SK-N-SH (cell line): Measurements from ENCODE around the gene NCKAP5L.

Source experiments
- CTCF ChIP-seq: fragments of 200-600 bp; sonication (generic); IDR thresholded peaks from 2 replicates; pipeline ENCODE4 v1.6.1; 2017; ENCODE audit warnings: antibody characterized with exemption, mild to moderate bottlenecking, moderate library complexity
- EZH2phosphoT487 ChIP-seq: fragments of 200-600 bp; sonication (generic); IDR thresholded peaks from 2 replicates; pipeline ENCODE4 v1.6.1; 2017; ENCODE audit warnings: low read depth, mixed run types, mild to moderate bottlenecking, antibody characterized with exemption, moderate library complexity, borderline replicate concordance
- FOXJ3 ChIP-seq: sonication (generic); formaldehyde crosslinking; IDR thresholded peaks from 2 replicates; pipeline ENCODE4 v1.5.1; 2020; ENCODE audit warnings: mild to moderate bottlenecking, missing genetic modification reagents
- GABPA ChIP-seq: IDR thresholded peaks from 2 replicates; pipeline ENCODE4 v1.4.0; 2012; ENCODE audit warnings: low read depth, mild to moderate bottlenecking
- JUND ChIP-seq: IDR thresholded peaks from 2 replicates; pipeline ENCODE4 v1.4.0; 2012
- MEF2A ChIP-seq: IDR thresholded peaks from 2 replicates; pipeline ENCODE4 v1.4.0; 2012; ENCODE audit warnings: low read depth, borderline replicate concordance
- POLR2AphosphoS5 ChIP-seq: IDR thresholded peaks from 2 replicates; pipeline ENCODE4 v1.6.1; 2012; ENCODE audit warnings: low read depth, low read length
- SIN3A ChIP-seq: IDR thresholded peaks from 2 replicates; pipeline ENCODE4 v1.6.1; 2012; ENCODE audit warnings: low read depth, mild to moderate bottlenecking, low read length, moderate library complexity, borderline replicate concordance
- SMC3 ChIP-seq: IDR thresholded peaks from 2 replicates; pipeline ENCODE4 v1.6.1; 2012; ENCODE audit warnings: low read depth, low read length, improper control_type of control experiment
- TCF12 ChIP-seq: IDR thresholded peaks from 2 replicates; pipeline ENCODE4 v1.4.0; 2012
- USF1 ChIP-seq: IDR thresholded peaks from 2 replicates; pipeline ENCODE4 v1.4.0; 2012; ENCODE audit warnings: low read depth, borderline replicate concordance
- YY1 ChIP-seq: IDR thresholded peaks from 2 replicates; pipeline ENCODE4 v1.4.0; 2012; ENCODE audit warnings: low read depth, mild to moderate bottlenecking

- TF ChIP-seq CTCF (no peak), USF1 (no peak), MEF2A (no peak), SMC3 (no peak), YY1 (no peak), EZH2phosphoT487 (no peak), FOXJ3 (CRISPR knock-in tag) (no peak), TCF12 (no peak), SIN3A (no peak), GABPA (no peak), POLR2AphosphoS5 (no peak), JUND (no peak)
Observed at GRCh38 chr12:49868449-49868848, 40.2 kb upstream of the NCKAP5L start.
